ENCODE data around the gene SIAE. TPM values are rescaled to one million over a fixed set of nuclear protein-coding genes. Genes with fewer than 3 reads are reported as not detected.

The SIAE gene, protein sequence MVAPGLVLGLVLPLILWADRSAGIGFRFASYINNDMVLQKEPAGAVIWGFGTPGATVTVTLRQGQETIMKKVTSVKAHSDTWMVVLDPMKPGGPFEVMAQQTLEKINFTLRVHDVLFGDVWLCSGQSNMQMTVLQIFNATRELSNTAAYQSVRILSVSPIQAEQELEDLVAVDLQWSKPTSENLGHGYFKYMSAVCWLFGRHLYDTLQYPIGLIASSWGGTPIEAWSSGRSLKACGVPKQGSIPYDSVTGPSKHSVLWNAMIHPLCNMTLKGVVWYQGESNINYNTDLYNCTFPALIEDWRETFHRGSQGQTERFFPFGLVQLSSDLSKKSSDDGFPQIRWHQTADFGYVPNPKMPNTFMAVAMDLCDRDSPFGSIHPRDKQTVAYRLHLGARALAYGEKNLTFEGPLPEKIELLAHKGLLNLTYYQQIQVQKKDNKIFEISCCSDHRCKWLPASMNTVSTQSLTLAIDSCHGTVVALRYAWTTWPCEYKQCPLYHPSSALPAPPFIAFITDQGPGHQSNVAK
- 5.2 and 5.5 TPM in 2 replicates for total RNA-seq

DNA sequence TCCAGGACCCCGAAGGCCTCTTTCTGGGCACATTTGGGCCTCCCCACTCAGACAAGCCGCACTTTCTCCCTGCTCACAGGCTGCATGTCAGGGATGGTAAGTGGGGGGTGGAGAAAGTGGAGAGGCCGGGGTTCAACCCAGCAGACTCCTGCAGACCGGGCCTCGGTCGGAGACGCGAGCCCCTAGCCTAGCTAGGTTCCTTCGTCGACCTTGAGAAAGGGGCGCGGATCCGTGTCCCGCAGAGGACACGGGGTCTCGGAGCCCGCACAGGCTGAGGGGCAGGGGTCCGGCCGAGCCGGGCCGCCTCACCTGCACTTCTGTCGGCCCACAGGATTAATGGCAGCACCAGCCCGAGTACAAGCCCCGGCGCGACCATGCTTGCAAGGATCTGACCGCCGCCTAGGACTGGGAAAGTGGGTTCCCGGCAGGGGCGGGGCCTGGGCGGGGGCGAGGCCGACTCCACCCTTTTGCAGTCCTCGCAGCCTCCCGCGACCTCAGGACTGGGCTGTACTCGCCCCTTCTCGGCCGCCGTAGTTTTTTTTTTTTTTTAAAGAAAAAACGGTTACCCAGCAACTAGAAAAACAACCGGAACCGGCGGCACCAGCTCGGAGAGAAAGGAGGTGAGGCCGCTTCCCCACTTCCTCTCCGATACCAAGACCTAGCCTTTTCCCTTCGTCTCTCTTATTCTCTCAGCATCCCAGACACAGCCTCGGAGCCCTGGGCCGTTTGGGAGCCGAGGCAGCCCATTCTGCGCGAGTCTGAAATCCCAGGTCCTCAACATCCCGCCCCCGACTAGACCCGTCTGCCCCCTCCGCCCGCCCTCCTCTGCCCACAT, at the start of gene SIAE, which contains the start of gene SPA17:
TSS of gene SIAE (minus strand) at position 407 of the 835 bp plus-strand sequence. CDS start at position 376, 31 bp downstream.
TSS of gene SPA17 (plus strand) at position 572 of the 835 bp plus-strand sequence. CDS start 1,361 bp downstream, outside the sequence.
- intact Hi-C loops (cut with micrococcal nuclease), result loop anchor here (1.0 to 5.0 kb wide), 11 partner anchors 51 to 1389 kb away; partner anchors contain the start of genes CCDC15, CDON, HYLS1 and MSANTD2

- intact Hi-C loops (cut with micrococcal nuclease), result no loop called here
Observed at GRCh38 chr11:124722176-124722575, 48.6 kb upstream of the SIAE start.

- intact Hi-C loops (cut with micrococcal nuclease), result no loop called here
Observed at GRCh38 chr11:124719534-124719933, 46.0 kb upstream of the SIAE start.

GRCh38 chr11:124718801-124719200, 45.3 kb upstream of the SIAE start:
- intact Hi-C loops (cut with micrococcal nuclease), result no loop called here

DNA sequence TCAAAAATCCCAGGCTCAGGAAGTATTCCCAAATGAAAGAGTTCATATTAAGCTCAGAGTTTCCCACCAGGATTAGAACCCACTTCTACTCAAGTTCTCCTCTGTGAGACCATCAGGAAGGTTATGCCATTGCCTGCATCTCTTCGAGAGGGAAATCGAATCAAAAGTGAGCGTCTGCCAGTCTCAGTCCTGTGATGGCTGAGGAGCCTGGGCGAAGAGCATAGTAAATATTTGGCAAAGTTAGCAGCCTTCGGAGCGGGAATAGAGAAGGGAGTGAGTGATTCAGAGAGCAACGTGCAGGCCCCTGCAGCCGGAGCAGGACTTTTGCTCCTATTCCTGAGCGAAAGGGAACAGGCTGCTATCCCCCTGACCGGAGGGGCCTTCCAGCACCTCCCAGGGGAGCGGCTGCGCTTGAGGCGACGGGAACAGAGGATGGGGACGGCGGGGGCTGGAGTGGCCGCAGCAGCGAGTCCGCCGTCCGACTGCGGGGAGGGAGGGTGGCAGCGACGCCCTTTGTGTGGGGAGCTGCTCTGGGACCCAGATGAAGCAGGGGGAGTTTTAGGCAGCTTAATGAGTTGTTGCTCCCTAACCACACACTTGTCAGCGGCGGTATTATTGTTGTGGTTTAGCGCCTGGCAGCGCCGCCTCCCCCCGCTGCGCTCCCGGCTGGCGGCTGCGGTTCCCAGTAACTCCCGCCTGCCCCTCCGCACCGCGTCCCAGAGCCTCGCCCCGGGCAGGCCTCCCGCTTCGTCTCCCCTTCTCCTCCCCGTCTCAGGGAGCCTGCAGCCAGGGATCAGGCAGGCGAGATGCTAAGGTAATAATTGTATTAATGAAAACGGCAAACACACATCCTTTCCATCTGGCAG, 44.5 kb upstream of the SIAE start:
- intact Hi-C loops (cut with micrococcal nuclease), result no loop called here

- intact Hi-C loops (cut with micrococcal nuclease), result no loop called here
Observed at GRCh38 chr11:124717421-124717785, 43.9 kb upstream of the SIAE start.

- intact Hi-C loops (cut with micrococcal nuclease), result no loop called here
Observed at GRCh38 chr11:124716591-124716990, 43.1 kb upstream of the SIAE start.

GRCh38 chr11:124712392-124712791, 38.9 kb upstream of the SIAE start:
- intact Hi-C loops (cut with micrococcal nuclease), result no loop called here

DNA sequence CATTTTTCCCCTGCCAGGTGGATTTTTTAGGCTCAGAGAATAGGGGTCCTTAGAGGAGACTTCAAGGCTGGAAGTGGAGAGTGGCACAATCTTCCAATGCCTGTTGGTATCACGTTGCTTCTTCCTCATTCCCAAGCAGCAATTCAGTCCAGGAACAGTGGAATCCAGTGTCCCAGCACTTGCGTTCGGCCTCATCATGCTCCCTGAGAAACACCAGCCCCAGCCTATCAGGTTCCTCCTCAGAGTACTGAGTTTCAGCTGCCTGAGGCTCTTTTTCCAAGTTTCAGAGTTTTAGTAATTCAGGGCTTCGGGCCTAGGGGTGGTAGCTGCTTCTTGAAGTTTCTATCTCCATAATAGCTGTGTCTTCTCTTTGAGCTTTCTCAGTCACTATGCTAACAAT, 34.3 kb upstream of the SIAE start:
- intact Hi-C loops (cut with micrococcal nuclease), result no loop called here

GRCh38 chr11:124700028-124700427, 26.5 kb upstream of the SIAE start:
- intact Hi-C loops (cut with micrococcal nuclease), result no loop called here

DNA sequence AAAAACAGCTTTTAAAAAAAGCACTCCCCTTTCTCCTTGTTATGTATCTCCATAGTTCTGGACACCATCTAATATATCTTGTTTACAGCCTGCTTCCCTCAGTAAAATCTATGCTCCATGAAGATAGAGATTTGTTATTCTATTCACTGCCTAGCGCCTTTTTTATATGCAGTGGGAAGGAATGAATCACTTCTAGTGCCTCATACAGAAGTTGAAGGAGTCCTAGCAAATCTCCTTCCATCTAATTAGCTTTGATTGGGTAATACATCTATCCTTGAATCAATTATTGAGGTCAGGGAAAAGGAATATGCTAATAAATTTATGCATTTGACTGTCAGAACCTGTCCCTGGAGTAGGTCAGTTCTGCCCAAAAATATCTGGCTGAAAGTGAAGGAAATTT, 26.0 kb upstream of the SIAE start:
- intact Hi-C loops (cut with micrococcal nuclease), result no loop called here

DNA sequence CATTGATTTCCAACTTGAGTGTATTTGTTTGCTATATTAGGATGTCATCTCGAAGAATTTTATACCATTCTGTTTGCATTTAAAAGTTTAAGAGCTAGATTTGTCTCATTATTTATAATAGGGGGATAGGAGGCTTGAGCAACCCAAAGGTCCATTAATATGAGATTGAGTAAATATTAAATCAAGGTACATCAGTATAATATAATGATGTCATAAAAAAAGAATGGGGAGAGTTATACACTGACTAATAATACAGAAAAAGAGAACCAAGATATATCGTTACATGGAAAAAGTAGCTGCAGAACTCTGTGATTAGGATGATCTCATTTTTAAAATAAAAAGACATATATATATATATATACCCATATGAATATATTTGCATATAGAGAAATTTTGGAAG, 19.6 kb upstream of the SIAE start:
- intact Hi-C loops (cut with micrococcal nuclease), result no loop called here

DNA sequence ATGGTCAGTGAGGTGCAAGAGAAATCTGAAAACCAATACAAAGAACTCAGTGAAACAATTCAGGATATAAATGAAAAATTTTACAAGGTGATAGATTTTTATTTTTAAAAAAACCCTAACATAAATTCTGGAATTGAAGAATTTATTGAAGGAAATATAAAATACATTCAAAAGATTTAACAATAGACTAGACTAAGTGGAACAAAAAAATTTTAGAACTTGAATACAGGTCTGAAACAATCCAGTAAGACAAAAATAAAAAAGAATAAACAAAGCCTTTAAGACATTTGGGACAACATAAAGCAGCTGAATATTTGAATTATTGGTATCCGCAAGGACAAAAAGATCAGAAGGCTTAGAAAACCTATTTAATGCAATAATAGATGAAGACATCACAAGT, 8.9 kb upstream of the SIAE start:
- intact Hi-C loops (cut with micrococcal nuclease), result no loop called here

DNA sequence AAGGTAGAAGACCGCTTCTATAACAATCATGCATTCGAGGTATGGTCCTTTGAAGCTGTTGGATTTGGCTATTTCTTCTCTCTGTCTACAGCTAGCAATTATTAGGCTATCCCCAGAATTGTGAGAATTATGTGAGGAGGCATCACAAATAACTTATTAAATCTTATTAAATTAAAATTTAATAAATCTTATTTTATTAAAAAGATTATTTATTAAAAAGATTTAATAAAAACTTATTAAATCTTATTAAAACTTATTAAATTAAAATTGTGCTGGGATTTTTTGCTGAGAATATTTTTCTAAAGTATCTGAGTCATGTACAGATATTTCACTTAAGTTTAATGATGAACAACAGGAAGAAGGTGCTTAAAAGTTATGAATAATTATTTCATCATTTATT, 7.9 kb upstream of the SIAE start:
- intact Hi-C loops (cut with micrococcal nuclease), result no loop called here

- intact Hi-C loops (cut with micrococcal nuclease), result no loop called here
Observed at GRCh38 chr11:124678416-124678815, 4.9 kb upstream of the SIAE start.

DNA sequence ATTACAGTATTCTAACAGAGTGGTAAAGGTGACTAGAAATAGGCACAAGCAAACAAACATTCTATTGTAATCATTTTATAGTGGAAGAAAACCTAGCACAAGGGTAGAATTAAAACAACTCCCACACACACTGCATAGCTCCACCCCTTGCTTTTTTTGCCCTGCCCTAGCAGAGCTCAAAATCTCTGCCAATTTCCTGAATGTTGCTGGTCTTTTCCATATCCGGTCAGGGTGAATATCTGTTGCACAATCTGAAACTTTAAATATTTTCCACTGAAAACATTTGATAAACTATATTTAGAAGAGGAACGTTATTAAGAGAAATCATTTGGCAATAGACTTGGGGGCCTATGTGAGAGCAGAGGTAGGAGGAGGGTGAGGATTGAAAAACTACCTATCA, 2.8 kb upstream of the SIAE start:
- intact Hi-C loops (cut with micrococcal nuclease), result no loop called here

DNA sequence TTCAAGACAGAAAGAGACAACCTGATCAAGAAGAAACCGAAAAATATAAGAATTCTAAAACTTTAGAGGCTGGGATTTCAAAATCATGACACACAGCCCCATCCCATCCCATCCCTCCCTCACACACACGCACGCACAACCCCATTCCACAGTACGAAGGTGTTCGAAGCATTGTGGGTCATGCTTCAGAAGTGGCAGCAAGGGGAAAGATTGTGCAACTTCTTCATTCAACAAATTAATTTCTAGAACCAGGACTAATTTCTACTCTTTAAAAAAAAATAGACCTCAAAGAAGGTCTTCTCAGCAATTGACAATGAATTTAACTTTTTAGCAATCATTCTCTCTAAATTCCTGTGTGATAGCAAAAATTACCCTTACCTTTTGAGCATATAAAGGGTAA, 1.0 kb upstream of the SIAE start:
- intact Hi-C loops (cut with micrococcal nuclease), result loop anchor here (5.0 kb wide), 2 partner anchors 1213 to 1388 kb away; partner anchors contain the start of genes CDON and HYLS1

GRCh38 chr11:124674168-124674517, 604 bp upstream of the SIAE start:
- intact Hi-C loops (cut with micrococcal nuclease), result loop anchor here (5.0 kb wide), 2 partner anchors 1213 to 1388 kb away; partner anchors contain the start of genes CDON and HYLS1

- intact Hi-C loops (cut with micrococcal nuclease), result loop anchor here (1.0 to 5.0 kb wide), 11 partner anchors 50 to 1390 kb away; partner anchors contain the start of genes CCDC15, CDON, HYLS1 and MSANTD2
Observed at GRCh38 chr11:124672536-124673215, 863 bp downstream of the SIAE start.

DNA sequence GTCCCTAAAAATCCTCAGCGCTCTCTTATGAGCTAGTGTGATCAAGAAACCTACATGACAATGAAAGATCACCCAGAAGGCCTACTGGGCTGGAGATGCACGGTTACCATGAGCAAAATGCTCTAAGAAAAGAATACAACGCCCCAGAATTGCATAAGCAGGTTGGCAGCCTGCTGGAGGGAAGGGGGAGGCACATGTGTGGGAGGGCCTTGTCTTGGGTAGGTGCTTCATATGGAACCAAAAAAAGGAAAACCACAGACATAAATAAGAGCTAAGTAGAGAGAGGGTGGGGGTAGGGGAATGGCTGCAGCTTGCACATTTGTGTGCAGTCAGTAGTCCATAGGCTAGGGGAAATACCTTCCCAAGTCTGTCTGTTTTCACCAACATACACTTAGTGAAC, 2.8 kb downstream of the SIAE start:
- intact Hi-C loops (cut with micrococcal nuclease), result loop anchor here (5.0 kb wide), 2 partner anchors 1217 to 1392 kb away; partner anchors contain the start of genes CDON and HYLS1
